Measurements from ENCODE around the gene TMOD1. TPM values are rescaled to one million over a fixed set of nuclear protein-coding genes. Genes with fewer than 3 reads are reported as not detected.

TMOD1 gene
- total and polyA plus RNA-seq, 10 of the 15 experiments (the other 5 are each of a cell fraction or from before 2014, with no cell fraction given): 4.0 to 44.1 (median 15.4) TPM

GRCh38 chr9:97468658-97469448 lies 32.6 kb upstream of the TMOD1 start:
- Histone ChIP-seq H3K27ac (ENCODE audit: control insufficient read depth, insufficient read depth) (peak overlapping the region; percentile 74), H3K36me3 (ENCODE audit: control insufficient read depth in 2 of 2, insufficient read depth in 2 of 2, low read length in 1 of 2) (peaks cover 0 to 6% of the 10 kb centered on the region in 2 experiments; a peak in 2 of 4 replicates), H4K20me1 (ENCODE audit: control insufficient read depth, insufficient read depth) (no peaks in the 10 kb centered on the region), H3K79me2 (ENCODE audit: control insufficient read depth, insufficient read depth, low read length) (no peaks in the 10 kb centered on the region), H2AFZ (ENCODE audit: control insufficient read depth, low read depth, low read length) (peak overlapping the region; percentile 78), H3K27me3 (replicated peaks in 1 of 2; ENCODE audit: control insufficient read depth in 2 of 2, insufficient read depth in 2 of 2, low read length in 1 of 2) (no peaks in the 10 kb centered on the region), H3K9me3 (replicated peaks; ENCODE audit: control insufficient read depth, insufficient read depth, low read length) (no peaks in the 10 kb centered on the region), H3K9ac (ENCODE audit: control insufficient read depth, insufficient read depth, low read length) (peak overlapping the region; percentile 24; the same call in 1 of the 2 replicates), H3K4me1 (ENCODE audit: control insufficient read depth, insufficient read depth, low read length) (peaks cover 18% of the 10 kb centered on the region), H3K4me2 (ENCODE audit: control insufficient read depth, insufficient read depth) (peak overlapping the region; percentile 72), H3K4me3 (no peak overlapping the region; the same call in 1 of the 2 replicates)
- FAIRE-seq (peak; percentile 98), ATAC-seq (peak; percentile 99), DNase-seq (ENCODE audit: low read depth, low spot score) (peak; percentile 59)
- ChIA-PET SMC1A (ENCODE audit: uncharacterized antibody, unreplicated experiment) (interaction anchor here (0.7 to 11.4 kb wide), 62 partner anchors 8 to 614 kb away, joined by 3 to 377 read pairs (median 5); partner anchors contain the start of genes NCBP1, TMOD1, TSTD2 and ZNF782), CTCF (interaction anchor here (0.6 to 14.9 kb wide), 72 partner anchors 7 to 903 kb away, joined by 3 to 573 read pairs (median 5); partner anchors contain the start of genes NCBP1, TDRD7, TMOD1 and TSTD2), POLR2A (interaction anchor here (0.8 to 4.5 kb wide), 8 partner anchors 33 to 165 kb away, joined by 3 to 35 read pairs (median 6); partner anchors contain the start of genes NCBP1, TDRD7, TMOD1 and TSTD2), RAD21 (ENCODE audit: unreplicated experiment) (interaction anchor here (0.6 to 10.0 kb wide), 45 partner anchors 8 to 614 kb away, joined by 3 to 306 read pairs (median 4); partner anchors contain the start of genes NCBP1, TDRD7, TMOD1 and TSTD2)
- in situ Hi-C loops (cut with MboI) (loop anchor here (5.0 kb wide), 1 partner anchor 133 kb away; no protein-coding TSS in a partner anchor), intact Hi-C loops (cut with micrococcal nuclease; ENCODE audit: unreplicated experiment) (loop anchor here (1.0 to 5.0 kb wide), 4 partner anchors 32 to 612 kb away; partner anchors contain the start of gene TMOD1)
- no TSS peak for BruUV-seq (replicated peaks)
- WGBS (ENCODE audit: insufficient coverage, insufficient replicate concordance, low lambda C conversion rate, missing lambda C conversion rate): 15% methylated on average over 4 of the region's 4 CpGs
- TF ChIP-seq RAD51 (IDR thresholded peaks at IDR 0.05) (no peak), PAX8 (IDR thresholded peaks at IDR 0.05) (no peak), RUNX3 (IDR thresholded peaks at IDR 0.05; ENCODE audit: low read length) (peak; percentile 43), ZNF207 (IDR thresholded peaks at IDR 0.05; ENCODE audit: borderline replicate concordance) (no peak), MAX (IDR thresholded peaks at IDR 0.05; ENCODE audit: low read depth, low read length) (no peak), ATF2 (IDR thresholded peaks at IDR 0.05; ENCODE audit: low read length) (peak; percentile 54; the same call in 1 of the 2 replicates), MYC (IDR thresholded peaks at IDR 0.05; ENCODE audit: insufficient read depth, insufficient read length, insufficient replicate concordance, low read length, severe bottlenecking) (no peak), YBX1 (IDR thresholded peaks at IDR 0.05) (no peak), CUX1 (IDR thresholded peaks at IDR 0.05; ENCODE audit: insufficient replicate concordance, low read depth, low read length) (no peak), TAF1 (IDR thresholded peaks at IDR 0.05; ENCODE audit: borderline replicate concordance, low read depth, low read length) (0 out of 2 replicates have a peak, but pooled peaks have one; percentile 21), TCF12 (IDR thresholded peaks at IDR 0.05; ENCODE audit: low read depth, low read length) (0 out of 2 replicates have a peak, but pooled peaks have one; percentile 50), SUZ12 (IDR thresholded peaks at IDR 0.05; ENCODE audit: unreplicated experiment) (no peak), LARP7 (IDR thresholded peaks at IDR 0.05) (no peak), CREM (IDR thresholded peaks at IDR 0.05; ENCODE audit: low read depth) (no peak), RAD21 (IDR thresholded peaks at IDR 0.05; ENCODE audit: insufficient read depth, low read depth, low read length) (peak; percentile 97), SMARCA5 (IDR thresholded peaks at IDR 0.05) (peak; percentile 40; the same call in 1 of the 2 replicates), ZNF622 (IDR thresholded peaks at IDR 0.05) (no peak)
